Neural progenitor cell (in vitro differentiated cells): Measurements from ENCODE around the gene RHPN2. TPM values are rescaled to one million over a fixed set of nuclear protein-coding genes. Genes with fewer than 3 reads are reported as not detected.

Source experiments
- DNase-seq: peaks from one replicate; pipeline ENCODE4 v3.0.0-alpha.2; 2016; ENCODE audit warnings: low spot score
- H2AFZ ChIP-seq: fragments of 200-600 bp; sonication (generic); replicated peaks from 2 replicates; pipeline ENCODE4 v1.6.1; 2016; ENCODE audit warnings: antibody characterized with exemption
- H3F3A ChIP-seq: fragments of 200-600 bp; sonication (generic); 2 replicates; pipeline ENCODE4 v1.6.1; 2016; ENCODE audit warnings: antibody characterized with exemption, low read depth
- H3K27ac ChIP-seq: fragments of 200-600 bp; sonication (generic); 2 replicates; pipeline ENCODE4 v1.5.1; 2016; ENCODE audit warnings: mild to moderate bottlenecking
- H3K27me3 ChIP-seq: fragments of 200-600 bp; sonication (generic); 2 replicates; pipeline ENCODE4 v1.6.1; 2016; ENCODE audit warnings: mild to moderate bottlenecking, moderate library complexity
- H3K36me3 ChIP-seq: fragments of 200-600 bp; sonication (generic); 2 replicates; pipeline ENCODE4 v1.5.1; 2016
- H3K4me1 ChIP-seq: fragments of 200-600 bp; sonication (generic); 2 replicates; pipeline ENCODE4 v1.6.1; 2016; ENCODE audit warnings: mixed run types
- H3K4me2 ChIP-seq: fragments of 200-600 bp; sonication (generic); 2 replicates; pipeline ENCODE4 v1.6.1; 2016
- H3K4me3 ChIP-seq: fragments of 200-600 bp; sonication (generic); 2 replicates; pipeline ENCODE4 v1.5.1; 2016
- H3K79me2 ChIP-seq: fragments of 200-600 bp; sonication (generic); 2 replicates; pipeline ENCODE4 v1.6.1; 2016; ENCODE audit warnings: low read depth
- H3K9ac ChIP-seq: fragments of 200-600 bp; sonication (generic); 2 replicates; pipeline ENCODE4 v1.6.1; 2016
- H3K9me3 ChIP-seq: fragments of 200-600 bp; sonication (generic); 2 replicates; pipeline ENCODE4 v1.5.1; 2016; ENCODE audit warnings: low read depth
- H4K20me1 ChIP-seq: fragments of 200-600 bp; sonication (generic); 2 replicates; pipeline ENCODE4 v1.6.1; 2016; ENCODE audit warnings: low read depth
- H3K27ac Mint-ChIP-seq: 3 replicates; pipeline ENCODE4 v1.8.0; 2021; ENCODE audit warnings: mixed read lengths
- H3K27me3 Mint-ChIP-seq: 2 replicates; pipeline ENCODE4 v1.8.0; 2022; ENCODE audit warnings: low read depth, mild to moderate bottlenecking, inconsistent platforms, moderate library complexity, mixed read lengths; ENCODE audit not compliant: insufficient read depth
- H3K36me3 Mint-ChIP-seq: 3 replicates; pipeline ENCODE4 v1.8.0; 2021; ENCODE audit warnings: mixed read lengths
- H3K4me1 Mint-ChIP-seq: 3 replicates; pipeline ENCODE4 v1.8.0; 2021; ENCODE audit warnings: mixed read lengths
- H3K4me3 Mint-ChIP-seq: 3 replicates; pipeline ENCODE4 v1.8.0; 2021; ENCODE audit warnings: mild to moderate bottlenecking, moderate library complexity, mixed read lengths
- H3K9me3 Mint-ChIP-seq: 3 replicates; pipeline ENCODE4 v1.8.0; 2020; ENCODE audit warnings: mixed read lengths
- CTCF ChIP-seq: fragments of 200-600 bp; sonication (generic); IDR thresholded peaks from 2 replicates; pipeline ENCODE4 v1.5.1; 2017; ENCODE audit warnings: antibody characterized with exemption, mild to moderate bottlenecking
- EZH2 ChIP-seq: fragments of 200-600 bp; sonication (generic); IDR thresholded peaks from 2 replicates; pipeline ENCODE4 v1.6.1; 2017; ENCODE audit warnings: antibody characterized with exemption, mild to moderate bottlenecking, moderate library complexity
- EZH2phosphoT487 ChIP-seq: fragments of 200-600 bp; sonication (generic); IDR thresholded peaks from 2 replicates; pipeline ENCODE4 v1.6.1; 2017; ENCODE audit warnings: antibody characterized with exemption
- total RNA-seq: library from RNA; depleted of rRNA; stranded (reverse); fragments of >200 nt; gene quantifications from 2 replicates; pipeline ENCODE4 v1.2.3, GENCODE V29; 2015; ENCODE audit warnings: low replicate concordance

Gene RHPN2
- total RNA-seq, 1 donor from 2014 or later: 27.0 TPM

GRCh38 chr19:33100894-33101644, 36.4 kb upstream of the RHPN2 start:
- no peak for DNase-seq
- Histone ChIP-seq H2AFZ (no peak overlapping the region), H3K4me1 (no peaks in the 10 kb centered on the region), H3K4me3 (no peak overlapping the region), H3K9ac (no peak overlapping the region), H3K36me3 (no peaks in the 10 kb centered on the region), H3K4me2 (no peak overlapping the region), H3K9me3 (no peaks in the 10 kb centered on the region), H3K27me3 (no peaks in the 10 kb centered on the region), H4K20me1 (no peaks in the 10 kb centered on the region), H3F3A (no peaks in the 10 kb centered on the region), H3K79me2 (no peaks in the 10 kb centered on the region), H3K27ac (no peak overlapping the region)
- TF ChIP-seq CTCF (no peak), EZH2phosphoT487 (no peak), EZH2 (no peak)
- no peak overlapping the region for H3K4me3 Mint-ChIP-seq
- no peaks in the 10 kb centered on the region for H3K27me3 Mint-ChIP-seq
- H3K4me1 Mint-ChIP-seq: no peaks in the 10 kb centered on the region
- H3K27ac Mint-ChIP-seq: no peak overlapping the region
- peaks cover 23% of the 10 kb centered on the region for H3K36me3 Mint-ChIP-seq
- H3K9me3 Mint-ChIP-seq: no peaks in the 10 kb centered on the region

- no peak overlapping the region for H3K27ac Mint-ChIP-seq
- H3F3A ChIP-seq: no peaks in the 10 kb centered on the region
- H3K79me2 ChIP-seq: no peaks in the 10 kb centered on the region
- H3K27me3 ChIP-seq: no peaks in the 10 kb centered on the region
- H3K36me3 ChIP-seq: no peaks in the 10 kb centered on the region
- H3K4me2 ChIP-seq: no peak overlapping the region
- no peaks in the 10 kb centered on the region for H3K27me3 Mint-ChIP-seq
- peaks cover 19% of the 10 kb centered on the region for H3K36me3 Mint-ChIP-seq
- no peaks in the 10 kb centered on the region for H4K20me1 ChIP-seq
- no peak overlapping the region for H3K4me3 Mint-ChIP-seq
- no peak overlapping the region for H3K27ac ChIP-seq
- H3K4me1 Mint-ChIP-seq: no peaks in the 10 kb centered on the region
- TF ChIP-seq CTCF (no peak), EZH2phosphoT487 (no peak)
- no peak overlapping the region for H3K4me3 ChIP-seq
- no peak overlapping the region for H2AFZ ChIP-seq
- H3K9me3 Mint-ChIP-seq: no peaks in the 10 kb centered on the region
- H3K9ac ChIP-seq: no peak overlapping the region
- DNase-seq: no peak
- no peaks in the 10 kb centered on the region for H3K4me1 ChIP-seq
- no peaks in the 10 kb centered on the region for H3K9me3 ChIP-seq
Measured at GRCh38 chr19:33098055-33098534, 33.4 kb upstream of the RHPN2 start.

GRCh38 chr19:33096005-33096404, 31.3 kb upstream of the RHPN2 start:
- no peaks in the 10 kb centered on the region for H3K4me1 Mint-ChIP-seq
- no peak overlapping the region for H3K4me3 Mint-ChIP-seq
- H3K36me3 Mint-ChIP-seq: peaks cover 13% of the 10 kb centered on the region
- Histone ChIP-seq H3K9ac (no peak overlapping the region), H3K4me3 (no peak overlapping the region), H3K9me3 (no peaks in the 10 kb centered on the region), H3K79me2 (no peaks in the 10 kb centered on the region), H3K27me3 (no peaks in the 10 kb centered on the region), H3K4me2 (no peak overlapping the region), H3K36me3 (no peaks in the 10 kb centered on the region), H3K4me1 (no peaks in the 10 kb centered on the region), H4K20me1 (no peaks in the 10 kb centered on the region), H2AFZ (no peak overlapping the region), H3F3A (no peaks in the 10 kb centered on the region), H3K27ac (no peak overlapping the region)
- no peak for DNase-seq
- no peaks in the 10 kb centered on the region for H3K27me3 Mint-ChIP-seq
- H3K9me3 Mint-ChIP-seq: no peaks in the 10 kb centered on the region
- TF ChIP-seq CTCF (no peak), EZH2phosphoT487 (no peak)
- no peak overlapping the region for H3K27ac Mint-ChIP-seq
